H9 (cell line): Measurements from ENCODE around the gene LRRC28. TPM values are rescaled to one million over a fixed set of nuclear protein-coding genes. Genes with fewer than 3 reads are reported as not detected.

Source experiments
- DNase-seq: peaks from one replicate; pipeline ENCODE4 v3.0.0-alpha.2; 2017
- H2AFZ ChIP-seq: one replicate; pipeline ENCODE4 v1.6.1; 2013; ENCODE audit warnings: mild to moderate bottlenecking, low read length, control low read depth, moderate library complexity
- H2AK5ac ChIP-seq: 2 replicates; pipeline ENCODE4 v1.6.1; 2013; ENCODE audit warnings: low read length, control low read depth, mixed read lengths; ENCODE audit not compliant: insufficient read length
- H2BK120ac ChIP-seq: one replicate; pipeline ENCODE4 v1.6.1; 2013; ENCODE audit warnings: low read depth, mild to moderate bottlenecking, low read length, control low read depth, inconsistent platforms; ENCODE audit not compliant: poor library complexity, severe bottlenecking
- H2BK12ac ChIP-seq: 2 replicates; pipeline ENCODE4 v1.6.1; 2013; ENCODE audit warnings: low read length, control low read depth, mixed read lengths, low read depth; ENCODE audit not compliant: insufficient read length
- H2BK15ac ChIP-seq: 2 replicates; pipeline ENCODE4 v1.6.1; 2013; ENCODE audit warnings: low read depth, low read length, control low read depth
- H2BK20ac ChIP-seq: one replicate; pipeline ENCODE4 v1.6.1; 2013; ENCODE audit warnings: low read depth, mild to moderate bottlenecking, low read length, control low read depth, inconsistent platforms; ENCODE audit not compliant: poor library complexity, severe bottlenecking
- H2BK5ac ChIP-seq: 2 replicates; pipeline ENCODE4 v1.6.1; 2013; ENCODE audit warnings: low read length, control low read depth, mixed read lengths; ENCODE audit not compliant: insufficient read length
- H3K14ac ChIP-seq: 2 replicates; pipeline ENCODE4 v1.6.1; 2013; ENCODE audit warnings: low read length, control low read depth; ENCODE audit not compliant: insufficient read depth
- H3K18ac ChIP-seq: 2 replicates; pipeline ENCODE4 v1.6.1; 2013; ENCODE audit warnings: low read depth, mild to moderate bottlenecking, mixed read lengths, low read length, control low read depth; ENCODE audit not compliant: insufficient read length
- H3K23ac ChIP-seq: 2 replicates; pipeline ENCODE4 v1.6.1; 2013; ENCODE audit warnings: low read length, control low read depth, mixed read lengths, low read depth; ENCODE audit not compliant: insufficient read length
- H3K23me2 ChIP-seq: 2 replicates; pipeline ENCODE4 v1.6.1; 2013; ENCODE audit warnings: low read depth, mild to moderate bottlenecking, mixed read lengths, low read length, control low read depth; ENCODE audit not compliant: insufficient read length, poor library complexity, severe bottlenecking
- H3K27ac ChIP-seq: 2 replicates; pipeline ENCODE4 v1.5.1; 2013; ENCODE audit warnings: low read length, control low read depth, mixed read lengths, low read depth; ENCODE audit not compliant: insufficient read length
- H3K27me3 ChIP-seq: 2 replicates; pipeline ENCODE4 v1.6.1; 2013; ENCODE audit warnings: low read length, control low read depth, inconsistent platforms; ENCODE audit not compliant: insufficient read depth
- H3K4ac ChIP-seq: 2 replicates; pipeline ENCODE4 v1.6.1; 2013; ENCODE audit warnings: low read depth, mild to moderate bottlenecking, control low read depth, inconsistent platforms, low read length, moderate library complexity
- H3K4me1 ChIP-seq: 2 replicates; pipeline ENCODE4 v1.6.1; 2013; ENCODE audit warnings: low read length, control low read depth, inconsistent platforms; ENCODE audit not compliant: insufficient read depth
- H3K4me2 ChIP-seq: 2 replicates; pipeline ENCODE4 v1.6.1; 2013; ENCODE audit warnings: low read length, control low read depth, mixed read lengths; ENCODE audit not compliant: insufficient read length, insufficient read depth
- H3K56ac ChIP-seq: 2 replicates; pipeline ENCODE4 v1.6.1; 2013; ENCODE audit warnings: low read depth, mild to moderate bottlenecking, mixed read lengths, low read length, control low read depth; ENCODE audit not compliant: insufficient read length
- H3K79me1 ChIP-seq: 2 replicates; pipeline ENCODE4 v1.6.1; 2013; ENCODE audit warnings: low read depth, mild to moderate bottlenecking, moderate library complexity, low read length, control low read depth, inconsistent platforms; ENCODE audit not compliant: insufficient read depth, poor library complexity, severe bottlenecking
- H3K79me2 ChIP-seq: 2 replicates; pipeline ENCODE4 v1.6.1; 2013; ENCODE audit warnings: low read length, control low read depth, inconsistent platforms; ENCODE audit not compliant: insufficient read depth
- H3K9ac ChIP-seq: 2 replicates; pipeline ENCODE4 v1.6.1; 2013; ENCODE audit warnings: low read length, control low read depth, mixed read lengths; ENCODE audit not compliant: insufficient read length; ENCODE audit errors: extremely low read depth
- H3K9me3 ChIP-seq: one replicate; pipeline ENCODE4 v1.6.1; 2013; ENCODE audit warnings: low read depth, low read length, inconsistent platforms; ENCODE audit not compliant: control insufficient read depth
- H3T11ph ChIP-seq: one replicate; pipeline ENCODE4 v1.6.1; 2013; ENCODE audit warnings: mild to moderate bottlenecking, low read length, control low read depth, inconsistent platforms
- H4K20me1 ChIP-seq: one replicate; pipeline ENCODE4 v1.6.1; 2013; ENCODE audit not compliant: control insufficient read depth, insufficient read length, insufficient read depth
- H4K5ac ChIP-seq: 2 replicates; pipeline ENCODE4 v1.6.1; 2013; ENCODE audit warnings: low read depth, mild to moderate bottlenecking, mixed read lengths, low read length, control low read depth; ENCODE audit not compliant: insufficient read length
- H4K8ac ChIP-seq: replicated peaks from 2 replicates; pipeline ENCODE4 v1.6.1; 2013; ENCODE audit warnings: low read length, control low read depth, mixed read lengths, low read depth; ENCODE audit not compliant: insufficient read length
- H4K91ac ChIP-seq: 2 replicates; pipeline ENCODE4 v1.6.1; 2013; ENCODE audit warnings: low read depth, mild to moderate bottlenecking, moderate library complexity, mixed read lengths, low read length, control low read depth; ENCODE audit not compliant: insufficient read length
- H3K27ac Mint-ChIP-seq, 3 experiments: 2 replicates in 2 of 3; 3 replicates in 1 of 3; pipeline ENCODE4 v1.8.0; 2020 to 2021; ENCODE audit warnings: mixed read lengths in 3 of 3, mild to moderate bottlenecking in 1 of 3, moderate library complexity in 1 of 3
- H3K27me3 Mint-ChIP-seq: 2 replicates; pipeline ENCODE4 v1.8.0; 2021; ENCODE audit warnings: low read depth, mild to moderate bottlenecking, moderate library complexity, mixed read lengths
- H3K36me3 Mint-ChIP-seq, 3 experiments: 2 replicates in 2 of 3; 3 replicates in 1 of 3; pipeline ENCODE4 v1.8.0; 2020 to 2021; ENCODE audit warnings: low read depth in 3 of 3, mixed read lengths in 3 of 3; ENCODE audit not compliant: insufficient read depth in 1 of 3
- H3K4me1 Mint-ChIP-seq, 2 experiments: 2 replicates each; pipeline ENCODE4 v1.8.0; 2020; ENCODE audit warnings: mixed read lengths in 2 of 2
- H3K4me3 Mint-ChIP-seq, 2 experiments: 2 replicates in 1 of 2; 3 replicates in 1 of 2; pipeline ENCODE4 v1.8.0; 2020 to 2021; ENCODE audit warnings: mild to moderate bottlenecking in 2 of 2, mixed read lengths in 2 of 2, moderate library complexity in 1 of 2
- H3K9me3 Mint-ChIP-seq, 2 experiments: 2 replicates in 1 of 2; 3 replicates in 1 of 2; pipeline ENCODE4 v1.8.0; 2020; ENCODE audit warnings: mild to moderate bottlenecking in 2 of 2, mixed read lengths in 2 of 2, moderate library complexity in 1 of 2
- CTCF ChIP-seq: fragments of 200-600 bp; sonication (generic); conservative IDR thresholded peaks from 3 replicates; pipeline ENCODE4 v1.8.0; 2021; ENCODE audit warnings: antibody characterized with exemption, mild to moderate bottlenecking
- WGBS: extraction: QIAGEN DNeasy Blood & Tissue Kit; methylation state at CpG from one replicate; pipeline ENCODE4 v1.1.7; 2013; ENCODE audit warnings: missing lambda C conversion rate, low lambda C conversion rate, mixed read lengths; ENCODE audit not compliant: insufficient read length; ENCODE audit errors: extremely low coverage; 5-methylcytosine and 5-hydroxymethylcytosine counted together
- total RNA-seq: library from RNA; stranded (reverse); gene quantifications from 2 replicates; pipeline ENCODE4 v1.2.1, GENCODE V29; 2021

The LRRC28 gene
- total RNA-seq, 1 experiment from 2014 or later: 17.6 TPM

- Histone ChIP-seq H3K79me2 (no peaks in the 10 kb centered on the region), H3K9ac (no peak overlapping the region), H2BK20ac (no peak overlapping the region), H4K5ac (no peak overlapping the region), H2BK12ac (no peak overlapping the region), H3K27ac (no peak overlapping the region), H3K4me2 (no peak overlapping the region), H3K18ac (no peak overlapping the region), H2BK5ac (no peak overlapping the region), H3K56ac (no peak overlapping the region), H2AFZ (no peak overlapping the region), H4K20me1 (no peaks in the 10 kb centered on the region), H3K4ac (no peak overlapping the region), H4K8ac (no peak overlapping the region), H2BK15ac (no peak overlapping the region), H3K23ac (no peak overlapping the region), H3K9me3 (no peaks in the 10 kb centered on the region), H3K27me3 (no peaks in the 10 kb centered on the region), H2AK5ac (no peak overlapping the region), H3T11ph (no peak overlapping the region), H3K14ac (no peak overlapping the region), H3K23me2 (no peaks in the 10 kb centered on the region), H3K79me1 (no peaks in the 10 kb centered on the region), H2BK120ac (no peak overlapping the region), H3K4me1 (no peaks in the 10 kb centered on the region), H4K91ac (no peak overlapping the region)
- peak; percentile 71 for DNase-seq
- H3K27ac Mint-ChIP-seq: no peak overlapping the region
- peak; percentile 70 for TF ChIP-seq CTCF
- H3K36me3 Mint-ChIP-seq: no peaks in the 10 kb centered on the region
- no peak overlapping the region for H3K4me3 Mint-ChIP-seq
- H3K4me1 Mint-ChIP-seq: no peaks in the 10 kb centered on the region
- no peaks in the 10 kb centered on the region; a peak in 1 of 5 replicates for H3K9me3 Mint-ChIP-seq
- H3K27me3 Mint-ChIP-seq: no peaks in the 10 kb centered on the region
- WGBS: no CpG with 5 or more reads among the region's 9 CpGs
Observed at GRCh38 chr15:99343881-99344551, 92.7 kb downstream of the LRRC28 start.
